ENCODE results near the gene SETBP1.

The SETBP1 gene

DNA sequence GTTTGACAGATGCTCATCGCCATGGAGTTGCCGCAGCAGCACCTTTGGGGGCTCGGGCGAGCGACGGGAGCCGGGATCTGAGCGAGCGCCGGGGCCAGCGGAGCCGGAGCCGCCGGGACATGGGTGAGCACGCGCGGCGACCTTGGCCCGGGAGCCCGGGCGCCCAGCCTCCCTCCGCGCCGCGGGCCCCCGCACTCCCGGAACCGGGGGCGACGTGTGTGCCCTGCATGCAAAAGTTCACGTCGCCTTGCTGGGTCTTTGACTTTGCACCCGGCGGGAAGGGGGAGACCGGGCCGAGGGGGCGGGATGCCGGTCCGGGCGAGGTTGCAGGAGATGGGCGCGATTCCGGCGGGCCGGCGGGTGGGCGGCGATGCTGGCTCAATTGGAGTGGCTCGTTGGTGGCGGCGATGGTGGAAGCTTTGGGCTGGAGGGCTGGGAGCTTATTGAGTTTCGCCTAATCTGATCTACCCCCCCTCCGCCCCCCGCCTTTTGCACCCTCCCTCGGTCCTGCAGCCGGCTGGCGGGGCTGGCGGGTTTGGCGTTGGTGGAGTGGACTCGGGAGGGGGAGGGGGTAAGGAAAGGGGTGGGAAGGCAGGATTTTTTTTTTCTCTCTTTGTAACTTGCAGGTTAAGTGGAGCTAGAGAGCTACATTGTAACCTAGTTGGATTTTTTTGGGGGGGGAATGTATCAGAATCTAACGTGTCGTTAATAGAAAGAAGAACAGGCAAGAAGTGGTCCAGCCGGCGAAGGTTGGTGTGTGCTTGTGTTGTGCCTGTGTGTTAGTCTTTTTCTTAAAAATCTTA is at the start of gene SETBP1:
Gene SETBP1 (plus strand): TSS at position 616 of the 803 bp plus-strand sequence. CDS start 20,459 bp downstream, outside the sequence.
- ATAC-seq (replicated peaks) (peak; percentile 38 to 48), DNase-seq (peak; percentile 71)
- Mint-ChIP-seq H3K27me3 (no peaks in the 10 kb centered on the region), H3K9me3 (no peaks in the 10 kb centered on the region), H3K4me3 (no peak within 1 kb of the TSS), H3K36me3 (peaks cover 11 to 17% of the 10 kb centered on the region in 2 donors), H3K4me1 (peaks cover 20 to 24% of the 10 kb centered on the region in 2 donors), H3K27ac (peak within 1 kb of the TSS; percentile 94)

DNA sequence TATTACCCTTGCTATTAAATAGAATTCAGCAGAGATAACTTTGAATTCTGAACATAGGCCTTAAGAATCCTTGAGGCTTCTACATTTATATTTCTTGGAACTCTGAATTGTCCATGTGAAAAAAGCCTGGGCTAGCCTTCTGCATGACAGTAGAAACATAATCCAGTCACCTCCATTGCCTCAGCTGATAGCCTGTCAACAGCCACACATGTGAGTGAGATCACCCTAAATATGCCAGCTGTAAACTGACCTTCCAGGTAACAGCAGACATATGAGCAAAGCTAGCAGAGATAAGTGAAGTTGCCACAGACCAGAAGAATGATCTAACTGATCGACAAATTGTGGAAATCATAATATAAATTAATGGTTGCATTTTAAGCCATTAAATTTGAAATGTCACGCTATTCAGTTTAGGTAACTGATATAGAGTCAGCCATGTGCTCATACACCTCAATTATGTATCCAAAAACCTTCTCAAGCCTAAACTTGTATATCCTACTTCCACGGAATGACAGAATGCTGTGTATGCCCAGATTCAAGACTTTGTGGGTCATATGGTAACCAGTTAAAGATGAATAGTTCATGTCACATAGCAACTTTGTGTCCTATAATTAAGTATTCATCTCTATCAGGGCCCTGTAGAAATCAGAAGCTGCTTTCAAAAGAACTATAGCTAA is 48.1 kb upstream of the SETBP1 start:
- Mint-ChIP-seq H3K27ac (no peak overlapping the region), H3K36me3 (peaks cover 0 to 4% of the 10 kb centered on the region in 2 donors), H3K4me1 (peaks cover 25 to 62% of the 10 kb centered on the region in 2 donors), H3K9me3 (peaks cover 3 to 5% of the 10 kb centered on the region in 2 donors), H3K27me3 (no peaks in the 10 kb centered on the region), H3K4me3 (no peak overlapping the region)
- no peak for ATAC-seq (replicated peaks)
- no peak for DNase-seq

DNA sequence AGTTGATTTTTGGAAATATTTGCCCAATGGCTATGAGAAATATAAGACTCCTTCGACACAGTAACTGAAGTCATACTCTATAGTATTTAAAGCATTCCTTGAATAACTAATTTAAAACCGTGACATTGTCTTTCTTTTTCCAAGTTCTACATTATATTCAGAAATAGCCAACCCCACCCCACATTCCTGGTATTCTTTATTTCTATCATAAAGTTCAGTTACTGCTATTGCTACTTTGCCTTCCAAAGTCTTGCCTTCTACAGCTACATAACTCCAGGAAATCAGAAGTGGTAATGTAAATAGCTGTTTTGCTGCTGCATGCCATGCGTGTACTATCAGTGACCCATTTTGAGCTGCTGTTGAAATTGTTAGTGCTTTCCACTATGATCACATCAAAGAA is 45.1 kb upstream of the SETBP1 start:
- peaks cover 0 to 1% of the 10 kb centered on the region in 2 donors for H3K27me3 Mint-ChIP-seq
- peak overlapping the region; percentile 39 to 46 for H3K4me3 Mint-ChIP-seq
- peaks cover 0 to 4% of the 10 kb centered on the region in 2 donors for H3K36me3 Mint-ChIP-seq
- H3K9me3 Mint-ChIP-seq: peaks cover 3 to 5% of the 10 kb centered on the region in 2 donors
- H3K27ac Mint-ChIP-seq: peak overlapping the region; percentile 21
- ATAC-seq (replicated peaks) (no peak), DNase-seq (no peak)
- peaks cover 15 to 40% of the 10 kb centered on the region in 2 donors for H3K4me1 Mint-ChIP-seq

DNA sequence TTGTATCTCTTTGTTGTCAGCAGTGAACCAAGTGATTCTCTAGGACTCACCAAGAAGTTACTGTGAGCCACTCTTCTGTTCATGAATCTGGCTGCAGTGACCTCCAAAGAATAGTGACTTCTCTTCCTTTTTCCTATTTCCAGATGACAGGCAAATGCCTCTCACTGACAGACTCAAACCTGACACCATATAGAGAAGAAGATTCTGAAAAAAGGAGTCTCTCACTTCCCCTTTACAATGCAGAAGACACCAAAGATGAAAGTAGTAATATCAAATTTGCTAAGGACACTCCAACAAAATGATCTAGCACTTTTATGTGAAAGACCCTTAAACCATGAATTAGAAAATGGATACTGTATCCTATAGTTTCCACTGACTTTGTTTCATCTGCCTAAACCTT is 44.4 kb upstream of the SETBP1 start:
- peak overlapping the region; percentile 36 to 46 for H3K4me3 Mint-ChIP-seq
- H3K27me3 Mint-ChIP-seq: peaks cover 0 to 8% of the 10 kb centered on the region in 2 donors
- peak overlapping the region; percentile 67 for H3K27ac Mint-ChIP-seq

DNA sequence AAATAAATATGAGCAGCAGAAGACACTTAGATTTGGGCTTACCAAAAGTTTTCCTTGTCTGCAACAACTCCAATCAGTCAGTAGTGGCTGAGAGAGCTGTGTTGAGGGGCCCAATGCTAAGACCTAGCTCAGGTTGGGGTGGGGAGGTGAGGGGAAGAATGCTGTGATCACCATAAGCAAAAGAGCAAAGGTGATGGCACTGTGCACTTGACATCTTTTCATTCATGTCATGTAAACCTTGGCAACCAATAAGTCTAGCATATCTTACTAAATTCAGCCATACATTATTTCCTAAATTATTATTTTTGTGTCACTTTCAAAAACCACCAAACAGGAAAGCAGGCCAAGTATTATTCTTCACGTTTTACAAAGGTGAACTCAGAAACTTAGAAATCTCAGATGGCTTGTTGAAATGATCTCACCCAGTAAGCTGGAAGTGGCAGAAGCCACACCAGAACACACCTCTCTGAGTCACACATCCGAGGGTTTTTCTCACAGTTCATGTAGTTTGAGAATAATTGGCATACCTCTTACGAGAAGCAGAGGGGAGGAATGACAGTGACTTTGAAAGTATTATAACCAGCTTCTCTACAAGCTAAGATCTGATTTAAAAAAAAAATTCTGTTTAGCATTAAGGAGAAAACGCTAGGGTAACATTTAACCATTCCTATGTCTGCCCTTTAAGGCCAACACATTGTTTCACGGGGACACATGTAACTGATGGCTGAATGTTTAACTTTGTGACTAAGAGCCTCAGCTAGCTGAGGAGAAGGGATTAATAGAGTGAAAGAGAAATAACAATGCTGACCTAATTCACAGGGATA is 43.3 kb upstream of the SETBP1 start:
- Mint-ChIP-seq H3K4me1 (peaks cover 15 to 25% of the 10 kb centered on the region in 2 donors), H3K9me3 (no peaks in the 10 kb centered on the region), H3K36me3 (no peaks in the 10 kb centered on the region), H3K4me3 (no peak overlapping the region), H3K27ac (no peak overlapping the region), H3K27me3 (peaks cover 0 to 9% of the 10 kb centered on the region in 2 donors)
- ATAC-seq (replicated peaks) (peak; percentile 68 to 74), DNase-seq (no peak)

More for the DNA sequence above, 44.4 kb upstream of the SETBP1 start:
- peaks cover 3 to 5% of the 10 kb centered on the region in 2 donors for H3K9me3 Mint-ChIP-seq
- H3K36me3 Mint-ChIP-seq: peaks cover 0 to 4% of the 10 kb centered on the region in 2 donors
- peak; percentile 93 to 94 for ATAC-seq (replicated peaks)
- H3K4me1 Mint-ChIP-seq: peaks cover 15 to 33% of the 10 kb centered on the region in 2 donors
- no peak for DNase-seq

DNA sequence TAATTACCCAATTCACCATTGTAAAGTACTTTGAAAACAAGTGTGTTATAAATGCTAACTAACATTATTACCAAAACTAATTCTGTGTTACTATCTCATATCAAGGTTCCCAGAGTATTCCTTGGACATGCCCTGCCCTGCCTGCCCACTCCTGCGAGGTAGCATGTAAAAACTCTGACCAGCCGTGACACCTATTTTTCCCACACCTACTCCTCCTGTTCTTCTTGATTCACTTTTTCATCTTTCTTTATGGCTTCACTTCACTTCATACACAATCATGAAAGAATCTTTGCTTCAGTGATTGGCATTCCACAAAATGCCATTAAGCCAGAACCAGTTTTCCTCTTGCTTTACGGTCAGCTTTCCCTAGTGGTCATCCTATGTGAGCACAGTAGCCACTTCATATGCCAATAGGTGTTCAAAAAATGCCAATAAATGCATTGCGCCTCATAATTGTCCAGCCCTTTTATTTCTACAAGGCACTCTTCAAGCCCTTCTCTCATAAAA is 42.6 kb upstream of the SETBP1 start:
- Mint-ChIP-seq H3K9me3 (no peaks in the 10 kb centered on the region), H3K27ac (peak overlapping the region; percentile 68), H3K4me1 (peaks cover 15 to 25% of the 10 kb centered on the region in 2 donors), H3K36me3 (no peaks in the 10 kb centered on the region), H3K4me3 (no peak overlapping the region), H3K27me3 (peaks cover 0 to 14% of the 10 kb centered on the region in 2 donors)
- ATAC-seq (replicated peaks) (no peak), DNase-seq (no peak)

DNA sequence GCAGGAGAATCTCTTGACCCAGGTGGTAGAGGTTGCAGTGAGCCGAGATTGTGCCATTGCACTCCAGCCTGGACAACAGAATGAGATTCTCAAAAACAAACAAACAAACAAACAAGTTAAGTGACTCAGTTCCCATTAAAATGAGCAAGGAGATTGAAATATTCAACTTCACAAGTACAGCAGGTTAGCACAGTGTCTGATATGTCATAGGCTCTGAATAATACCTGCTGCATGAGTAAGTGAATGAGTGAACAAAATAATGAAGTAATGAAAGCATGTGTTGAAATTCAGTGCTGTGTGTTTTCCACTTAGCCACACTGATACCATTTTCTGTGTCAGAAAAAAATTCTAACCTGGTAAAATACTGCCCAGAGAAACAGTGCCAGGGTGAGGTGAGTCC is 41.9 kb upstream of the SETBP1 start:
- Mint-ChIP-seq H3K27ac (no peak overlapping the region), H3K4me1 (peaks cover 15 to 25% of the 10 kb centered on the region in 2 donors), H3K36me3 (no peaks in the 10 kb centered on the region), H3K4me3 (no peak overlapping the region), H3K9me3 (no peaks in the 10 kb centered on the region), H3K27me3 (peaks cover 0 to 15% of the 10 kb centered on the region in 2 donors)
- ATAC-seq (replicated peaks): no peak
- no peak for DNase-seq

DNA sequence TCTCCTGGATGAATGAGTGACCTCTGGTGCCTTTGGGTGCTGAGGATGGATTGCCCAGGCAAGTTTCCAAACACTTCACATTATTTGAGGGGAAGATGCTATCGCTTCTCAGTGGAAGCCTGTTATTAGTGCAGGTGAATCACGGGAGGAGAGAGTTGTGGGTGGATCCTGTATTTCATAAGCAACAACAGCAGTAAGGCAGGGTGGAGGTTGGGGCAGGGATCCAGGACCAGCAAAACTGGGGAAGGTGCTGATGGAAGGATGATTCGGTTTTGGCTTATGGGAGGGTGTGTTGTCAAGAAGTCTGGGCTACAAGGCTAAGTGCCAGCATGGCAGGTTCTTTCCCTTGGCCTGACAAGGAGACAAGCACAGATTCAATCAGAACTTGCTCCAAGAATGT is 37.7 kb upstream of the SETBP1 start:
- H3K36me3 Mint-ChIP-seq: no peaks in the 10 kb centered on the region
- H3K27ac Mint-ChIP-seq: no peak overlapping the region

DNA sequence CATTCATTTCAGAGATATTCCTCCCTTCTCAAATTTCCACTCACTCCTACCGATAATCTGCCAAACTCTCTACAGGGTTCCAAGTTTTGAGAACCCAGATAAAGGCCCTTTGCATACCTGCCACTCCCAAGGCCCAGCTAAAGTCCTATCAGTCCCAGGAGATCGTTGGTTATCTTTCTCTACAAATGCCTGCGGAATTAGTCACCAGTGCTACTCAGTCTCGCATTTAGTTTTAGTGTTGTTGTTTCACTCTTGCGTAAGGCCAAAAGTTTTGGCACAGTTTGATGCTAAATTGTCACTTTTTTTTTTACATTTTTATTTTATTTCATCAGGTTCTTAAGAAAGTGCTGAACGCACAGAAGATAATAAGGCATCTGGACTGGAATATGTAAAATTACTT is 29.2 kb upstream of the SETBP1 start:
- H3K9me3 Mint-ChIP-seq: peaks cover 0 to 4% of the 10 kb centered on the region in 2 donors
- no peak overlapping the region for H3K27ac Mint-ChIP-seq

More for the DNA sequence above, 37.7 kb upstream of the SETBP1 start:
- Mint-ChIP-seq H3K4me3 (no peak overlapping the region), H3K27me3 (peaks cover 1 to 15% of the 10 kb centered on the region in 2 donors), H3K9me3 (no peaks in the 10 kb centered on the region), H3K4me1 (peaks cover 3 to 7% of the 10 kb centered on the region in 2 donors)
- ATAC-seq (replicated peaks) (no peak), DNase-seq (no peak)

DNA sequence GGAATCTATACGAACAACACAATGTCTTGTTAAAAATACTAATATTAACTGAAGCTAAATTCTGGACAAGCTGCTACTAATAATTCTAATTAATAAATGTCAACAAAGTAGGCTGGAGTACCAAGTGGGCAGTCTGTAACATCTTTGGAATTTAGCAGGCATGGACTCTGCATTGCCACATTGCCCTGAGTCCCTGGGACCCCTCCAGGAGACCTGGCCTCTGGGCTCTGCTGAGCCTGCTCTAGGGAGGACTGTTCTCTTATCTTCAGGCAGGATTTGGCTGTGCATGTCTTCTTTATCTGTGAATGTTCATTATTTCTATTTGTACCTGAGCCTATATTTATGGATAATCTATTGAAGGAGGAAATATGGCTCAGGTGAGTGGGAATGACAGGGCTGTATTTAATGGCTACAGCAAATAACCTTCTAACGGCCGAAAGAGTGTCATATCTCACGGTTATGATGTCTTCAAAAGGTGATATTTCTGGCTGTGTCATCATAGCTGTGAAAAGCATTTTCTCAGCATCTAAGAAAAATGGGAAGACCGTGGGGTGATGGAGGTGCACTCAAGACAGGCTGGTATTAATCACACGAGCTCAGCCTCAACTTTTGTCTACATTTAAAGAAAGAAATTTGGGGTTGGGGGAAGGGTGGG is 28.6 kb upstream of the SETBP1 start:
- H3K9me3 Mint-ChIP-seq: peaks cover 0 to 4% of the 10 kb centered on the region in 2 donors
- H3K27me3 Mint-ChIP-seq: peaks cover 0 to 4% of the 10 kb centered on the region in 2 donors
- no peaks in the 10 kb centered on the region for H3K36me3 Mint-ChIP-seq
- DNase-seq (no peak), ATAC-seq (replicated peaks) (no peak)
- H3K27ac Mint-ChIP-seq: no peak overlapping the region
- H3K4me1 Mint-ChIP-seq: no peaks in the 10 kb centered on the region
- H3K4me3 Mint-ChIP-seq: no peak overlapping the region

More for the DNA sequence above, 29.2 kb upstream of the SETBP1 start:
- H3K4me1 Mint-ChIP-seq: no peaks in the 10 kb centered on the region
- H3K36me3 Mint-ChIP-seq: no peaks in the 10 kb centered on the region
- H3K4me3 Mint-ChIP-seq: no peak overlapping the region
- DNase-seq (no peak), ATAC-seq (replicated peaks) (no peak)
- peaks cover 0 to 4% of the 10 kb centered on the region in 2 donors for H3K27me3 Mint-ChIP-seq

DNA sequence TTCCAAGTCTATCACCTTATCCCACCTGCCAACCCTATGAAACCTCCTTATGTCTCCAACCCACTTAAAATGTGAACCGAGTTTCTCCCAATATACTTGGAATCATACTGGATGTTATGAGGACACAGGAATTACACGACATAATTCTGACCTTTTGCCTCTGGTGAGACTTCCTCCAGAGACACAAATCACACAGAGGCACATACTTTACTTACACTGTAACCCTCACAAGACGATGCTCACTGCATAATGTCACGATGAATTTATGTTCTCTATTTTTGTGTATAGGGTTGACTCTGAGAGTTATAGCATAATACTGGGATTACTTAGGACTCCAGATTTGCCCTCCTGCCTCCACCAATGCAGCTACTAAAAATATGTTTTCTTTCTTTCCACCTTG is 28.0 kb upstream of the SETBP1 start:
- Mint-ChIP-seq H3K4me1 (no peaks in the 10 kb centered on the region), H3K27me3 (peaks cover 0 to 4% of the 10 kb centered on the region in 2 donors), H3K4me3 (no peak overlapping the region), H3K9me3 (peaks cover 0 to 4% of the 10 kb centered on the region in 2 donors), H3K36me3 (no peaks in the 10 kb centered on the region), H3K27ac (no peak overlapping the region)
- DNase-seq: no peak
- ATAC-seq (replicated peaks): no peak

DNA sequence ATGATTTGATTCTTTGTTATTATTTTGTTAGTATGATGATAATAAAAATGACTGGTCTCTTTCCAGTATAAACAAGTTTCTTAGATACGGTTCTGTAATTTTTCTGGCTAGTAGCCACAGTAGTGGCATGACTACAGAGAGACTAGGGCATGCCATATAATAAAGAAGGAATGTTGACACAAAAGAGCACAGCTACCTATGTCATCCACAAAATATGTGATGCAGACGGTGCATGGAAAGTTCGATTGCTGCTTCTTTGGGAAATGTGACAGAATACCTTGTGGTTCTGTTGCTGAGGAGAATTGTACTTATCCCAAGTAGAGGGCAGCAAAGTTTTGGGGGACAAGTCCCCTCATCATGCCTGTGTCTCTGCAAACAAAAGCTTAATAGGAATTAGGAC is 26.1 kb upstream of the SETBP1 start:
- Mint-ChIP-seq H3K27ac (no peak overlapping the region), H3K4me1 (peaks cover 0 to 3% of the 10 kb centered on the region in 2 donors), H3K4me3 (no peak overlapping the region), H3K27me3 (no peaks in the 10 kb centered on the region), H3K9me3 (peaks cover 0 to 4% of the 10 kb centered on the region in 2 donors), H3K36me3 (no peaks in the 10 kb centered on the region)
- ATAC-seq (replicated peaks): no peak
- DNase-seq: no peak

DNA sequence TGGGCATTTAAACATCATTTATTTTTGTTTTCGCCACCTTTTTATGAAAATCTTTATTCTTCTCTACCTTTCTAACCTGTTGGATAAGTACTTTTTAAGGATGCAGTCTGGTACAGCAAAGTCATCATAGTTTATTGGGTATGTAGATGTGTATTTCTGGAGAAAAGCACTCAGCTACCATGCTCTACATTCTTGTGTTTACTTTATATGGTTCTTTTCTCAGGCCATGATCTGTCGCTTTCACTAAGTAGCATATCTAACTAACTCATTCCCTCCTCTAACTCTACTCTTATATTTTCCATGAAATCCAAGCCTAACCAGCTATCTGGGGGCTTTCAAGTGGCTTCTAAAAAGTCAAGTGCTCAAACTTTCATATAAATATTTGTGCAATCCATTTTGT is 25.3 kb upstream of the SETBP1 start:
- DNase-seq (no peak), ATAC-seq (replicated peaks) (no peak)
- Mint-ChIP-seq H3K9me3 (no peaks in the 10 kb centered on the region), H3K27me3 (no peaks in the 10 kb centered on the region), H3K4me3 (no peak overlapping the region), H3K4me1 (peaks cover 0 to 3% of the 10 kb centered on the region in 2 donors), H3K27ac (no peak overlapping the region), H3K36me3 (no peaks in the 10 kb centered on the region)
